Lung (tissue), 12 donors: ENCODE measurements around the gene DDX10. TPM values are rescaled to one million over a fixed set of nuclear protein-coding genes. Genes with fewer than 3 reads are reported as not detected.

Experiments
- ATAC-seq: fragments of 200-7000 bp; cut with Tn5 transposase; one replicate; pipeline ENCODE4 v1.9.1; 2020; ENCODE audit warnings: moderate number of reproducible peaks; ENCODE audit not compliant: insufficient read depth, low FRiP score
- DNase-seq, 3 donors: peaks; one replicate each; pipeline ENCODE4 v3.0.0-alpha.2; 2013 to 2017
- H3K27ac ChIP-seq, 2 donors: one replicate each; pipeline ENCODE4 v1.5.1; 2013; ENCODE audit warnings: mild to moderate bottlenecking in 2 of 2, moderate library complexity in 2 of 2, control low read depth in 1 of 2, inconsistent platforms in 1 of 2, low read depth in 1 of 2, low read length in 1 of 2
- H3K27me3 ChIP-seq, 3 donors: one replicate each; pipeline ENCODE4 v1.5.1; 2013; ENCODE audit warnings: low read length in 2 of 3; ENCODE audit not compliant: control insufficient read depth in 3 of 3, insufficient read depth in 3 of 3
- H3K36me3 ChIP-seq, 4 donors: one replicate each; pipeline ENCODE4 v1.5.1; 2013; ENCODE audit warnings: low read length in 4 of 4, mild to moderate bottlenecking in 1 of 4, moderate library complexity in 1 of 4; ENCODE audit not compliant: control insufficient read depth in 4 of 4, insufficient read depth in 4 of 4
- H3K4me1 ChIP-seq, 5 donors: one replicate each; pipeline ENCODE4 v1.5.1; 2013; ENCODE audit warnings: low read length in 5 of 5, mild to moderate bottlenecking in 2 of 5, moderate library complexity in 1 of 5; ENCODE audit not compliant: control insufficient read depth in 5 of 5, insufficient read depth in 5 of 5
- H3K4me3 ChIP-seq: one replicate; pipeline ENCODE4 v1.5.1; 2013; ENCODE audit warnings: mild to moderate bottlenecking, control low read depth, moderate library complexity
- H3K9ac ChIP-seq, 2 donors: one replicate each; pipeline ENCODE4 v1.5.1; 2013; ENCODE audit warnings: low read length in 2 of 2, control low read depth in 1 of 2; ENCODE audit not compliant: insufficient read depth in 1 of 2
- H3K9me3 ChIP-seq, 4 donors: one replicate each; pipeline ENCODE4 v1.5.1; 2013; ENCODE audit warnings: low read length in 3 of 4, mild to moderate bottlenecking in 1 of 4, moderate library complexity in 1 of 4; ENCODE audit not compliant: control insufficient read depth in 4 of 4, insufficient read depth in 3 of 4
- CTCF ChIP-seq: IDR thresholded peaks from 2 replicates; pipeline ENCODE4 v1.5.1; 2012; ENCODE audit warnings: mild to moderate bottlenecking; ENCODE audit errors: control extremely low read depth, extremely low read depth
- WGBS, 2 donors: extraction: QIAGEN DNeasy Blood & Tissue Kit; methylation state at CpG; one replicate each; pipeline ENCODE4 v1.1.7; 2013; 5-methylcytosine and 5-hydroxymethylcytosine counted together
- polyA plus RNA-seq, 2 donors: library from polyadenylated mRNA; stranded (reverse); fragments of 200-250 nt; gene quantifications; one replicate each; pipeline ENCODE4 v1.2.1, GENCODE V29; 2013
- total RNA-seq, 2 donors: library from RNA; depleted of rRNA in 1 of 2; stranded (reverse); fragments of >200 nt in 1 of 2; gene quantifications; one replicate each; pipeline ENCODE4 v1.2.1, GENCODE V29; 2014 to 2021
- donor health status: control.
- donor health status: control.
- donor health status: Bipolar disorder and iron deficiency.
- donor health status: healthy.
- donor health status: DM: yes; HTN: yes; CAD: no.

The DDX10 gene
- total and polyA plus RNA-seq, 4 donors = 13.9 to 30.5 (median 18.8) TPM

DNA sequence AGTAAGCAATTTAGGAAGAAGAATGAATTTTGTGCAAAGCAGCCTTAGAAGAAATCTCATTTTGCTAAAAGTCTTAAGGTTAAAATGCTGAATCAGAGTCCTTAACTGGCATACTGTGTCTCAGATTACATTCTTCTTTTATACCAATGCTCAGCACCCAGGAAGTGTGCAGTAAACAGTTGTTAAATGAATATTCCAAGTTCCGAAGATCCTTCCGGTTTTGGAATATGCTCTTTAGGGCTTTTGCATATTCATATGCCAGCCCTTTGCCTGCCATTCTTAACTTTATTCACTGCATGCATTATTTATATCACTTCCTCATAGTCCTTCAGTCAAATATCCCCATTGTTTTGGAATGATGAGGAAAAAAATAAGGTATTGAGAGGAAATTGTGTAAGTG lies 242.0 kb downstream of the DDX10 start:
- Histone ChIP-seq H3K36me3 (peaks cover 0 to 4% (median 0%) of the 10 kb centered on the region in 4 donors), H3K9ac (no peak overlapping the region), H3K27ac (no peak overlapping the region), H3K4me3 (no peak overlapping the region), H3K9me3 (no peaks in the 10 kb centered on the region), H3K27me3 (no peaks in the 10 kb centered on the region), H3K4me1 (peaks cover 0 to 3% (median 0%) of the 10 kb centered on the region in 5 donors)
- 63 to 74% methylated on average over 2 of the region's 2 CpGs for WGBS, 2 donors
- no peak for TF ChIP-seq CTCF
- no peak for ATAC-seq
- DNase-seq = no peak

- Histone ChIP-seq H3K27me3 (no peaks in the 10 kb centered on the region), H3K27ac (no peak overlapping the region), H3K36me3 (peaks cover 0 to 4% (median 0%) of the 10 kb centered on the region in 4 donors), H3K9ac (no peak overlapping the region), H3K4me1 (peaks cover 0 to 2% (median 0%) of the 10 kb centered on the region in 5 donors), H3K4me3 (no peak overlapping the region), H3K9me3 (no peaks in the 10 kb centered on the region)
- DNase-seq (no peak), ATAC-seq (no peak)
- TF ChIP-seq CTCF = no peak
- 97% methylated on average over 3 to 5 of the region's 5 CpGs for WGBS, 2 donors
Measured at GRCh38 chr11:108909041-108909440, 244.2 kb downstream of the DDX10 start.

DNA sequence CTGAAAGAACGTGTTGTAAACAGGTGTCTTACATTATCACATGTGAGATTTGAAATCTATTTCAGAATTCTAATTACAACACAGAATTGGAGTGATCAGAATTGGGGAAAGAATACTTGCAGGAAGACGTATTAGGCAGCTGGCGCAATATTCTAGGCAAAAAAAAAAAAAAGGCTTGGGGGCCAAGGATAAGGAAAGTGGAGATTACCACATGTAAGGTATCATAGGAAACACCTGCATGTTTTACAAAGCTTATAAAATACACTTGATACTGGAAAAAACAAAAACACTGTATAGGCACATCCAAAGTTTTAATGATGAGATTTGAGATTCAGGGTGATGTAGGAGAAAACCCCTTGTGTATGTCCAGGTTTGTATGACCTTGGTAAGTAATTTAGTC lies 245.1 kb downstream of the DDX10 start:
- TF ChIP-seq CTCF = no peak
- WGBS, 2 donors = 60 to 81% methylated on average over 3 of the region's 3 CpGs
- Histone ChIP-seq H3K36me3 (no peaks in the 10 kb centered on the region), H3K27me3 (no peaks in the 10 kb centered on the region), H3K9ac (no peak overlapping the region), H3K4me3 (no peak overlapping the region), H3K9me3 (no peaks in the 10 kb centered on the region), H3K27ac (no peak overlapping the region), H3K4me1 (peaks cover 0 to 2% (median 0%) of the 10 kb centered on the region in 5 donors)
- DNase-seq (no peak), ATAC-seq (no peak)

DNA sequence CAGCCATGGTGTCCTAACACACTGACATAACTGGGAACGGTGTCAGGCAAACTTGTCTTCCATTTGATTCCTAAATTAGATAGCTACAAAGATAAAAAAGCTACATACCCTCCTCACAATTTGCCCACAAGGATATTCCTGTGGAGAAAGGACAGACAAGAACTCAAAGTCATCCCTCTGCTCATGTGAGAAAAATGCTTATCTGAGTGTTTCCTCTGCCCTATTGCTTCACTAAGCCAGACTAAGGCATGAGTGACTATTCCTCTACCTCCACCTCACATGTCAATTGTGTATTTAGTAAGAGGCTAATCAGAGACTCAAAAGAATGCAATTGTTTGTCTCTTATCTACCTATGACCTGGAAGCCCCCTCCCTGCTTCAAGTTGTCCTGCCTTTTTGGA lies 247.7 kb downstream of the DDX10 start:
- WGBS, 2 donors = 89 to 94% methylated on average over 1 of the region's 1 CpG
- no peak for TF ChIP-seq CTCF
- no peak overlapping the region for H3K9ac ChIP-seq
- no peaks in the 10 kb centered on the region for H3K36me3 ChIP-seq
- no peaks in the 10 kb centered on the region for H3K9me3 ChIP-seq
- ATAC-seq (no peak), DNase-seq (no peak)
- no peak overlapping the region for H3K4me3 ChIP-seq
- peaks cover 0 to 2% (median 0%) of the 10 kb centered on the region in 5 donors for H3K4me1 ChIP-seq
- H3K27me3 ChIP-seq = no peaks in the 10 kb centered on the region
- no peak overlapping the region for H3K27ac ChIP-seq
